GM19351 (cell line): Measurements from ENCODE around the gene STX3.
"Not testable (repeated sequence)": the region's sequence is repeated elsewhere in the genome, so short reads cannot be mapped to it uniquely, and the experiment has no call there.

Experiments used
- ATAC-seq: cut with Tn5 transposase; IDR thresholded peaks from one replicate; pipeline ENCODE4 v1.9.1; 2021; ENCODE audit warnings: mild to moderate bottlenecking, moderate library complexity; ENCODE audit not compliant: unreplicated experiment

Gene STX3

DNA sequence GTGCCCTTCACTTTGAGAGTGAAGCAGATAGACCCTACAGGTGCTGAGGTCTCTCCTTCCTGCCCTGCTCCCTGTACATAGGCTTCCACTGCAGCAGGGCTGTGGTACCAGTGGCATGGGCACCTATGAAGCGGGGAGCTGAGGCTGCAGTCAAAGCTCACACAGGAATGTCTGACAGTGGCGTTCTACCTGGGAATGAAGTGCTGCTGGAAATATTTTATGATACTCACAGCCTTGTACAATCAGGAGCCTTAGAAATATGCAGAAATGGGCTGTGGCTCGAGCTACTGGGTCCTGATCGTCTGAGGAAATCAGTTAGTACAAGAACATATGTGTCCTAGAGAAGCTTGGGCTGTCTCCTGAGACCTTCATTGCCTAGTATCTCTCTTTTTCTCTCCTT is 30.6 kb downstream of the STX3 start:
- no peak for ATAC-seq

DNA sequence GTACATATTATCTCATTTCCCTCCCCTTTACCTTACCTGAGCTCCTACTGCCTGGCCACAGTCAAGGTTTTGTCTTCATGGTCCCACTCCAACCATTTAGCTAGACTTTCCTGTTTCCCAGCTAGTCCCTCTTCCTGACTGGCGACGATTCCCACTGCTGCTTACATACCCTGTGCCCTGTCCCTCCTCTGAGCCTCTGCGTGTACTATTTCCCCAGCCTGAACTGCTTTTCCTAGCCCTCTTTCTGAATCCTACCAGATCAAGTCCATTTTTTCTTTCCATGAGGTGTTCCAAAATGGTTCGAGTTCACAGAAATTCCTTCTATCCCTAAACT is 32.0 kb downstream of the STX3 start:
- no peak for ATAC-seq

DNA sequence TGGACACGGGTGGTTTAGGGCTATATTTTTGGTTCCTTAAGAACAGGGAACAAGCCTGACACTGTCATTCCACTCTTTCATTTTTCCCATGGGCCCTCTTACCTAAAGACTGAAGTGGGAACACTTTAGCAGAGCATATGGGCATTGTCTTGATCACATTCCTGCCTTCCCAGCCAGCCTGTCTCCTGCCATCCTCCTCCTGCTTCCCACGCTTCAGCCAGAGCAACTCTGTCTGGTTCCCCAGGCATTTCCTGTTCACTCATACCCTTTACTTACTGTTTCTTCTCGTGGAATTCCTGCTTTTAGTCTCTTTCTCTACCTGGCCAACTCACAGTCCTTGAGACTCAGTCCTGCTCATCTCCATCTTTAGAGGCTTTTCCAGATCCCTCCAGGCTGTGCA is 32.6 kb downstream of the STX3 start:
- no peak for ATAC-seq

DNA sequence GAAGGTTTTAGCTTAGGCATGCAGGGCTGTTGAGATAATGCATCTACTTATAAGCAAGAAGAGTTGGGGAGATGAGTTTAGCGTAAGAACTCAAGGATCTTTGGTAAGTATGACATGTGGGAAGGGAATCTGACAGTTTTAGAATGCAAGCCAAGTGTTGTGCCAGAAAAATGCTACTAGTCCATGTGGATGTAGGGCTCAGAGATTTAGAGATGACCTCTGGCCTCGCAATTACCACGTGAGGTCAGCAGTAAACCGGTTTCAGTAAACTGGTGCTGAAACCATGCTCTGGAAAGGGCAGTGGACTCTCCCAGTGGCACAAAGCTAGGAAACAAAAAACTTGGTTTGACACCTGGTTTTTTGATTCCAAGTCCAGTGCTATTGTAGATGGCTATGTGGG is 36.5 kb downstream of the STX3 start:
- ATAC-seq: no peak

DNA sequence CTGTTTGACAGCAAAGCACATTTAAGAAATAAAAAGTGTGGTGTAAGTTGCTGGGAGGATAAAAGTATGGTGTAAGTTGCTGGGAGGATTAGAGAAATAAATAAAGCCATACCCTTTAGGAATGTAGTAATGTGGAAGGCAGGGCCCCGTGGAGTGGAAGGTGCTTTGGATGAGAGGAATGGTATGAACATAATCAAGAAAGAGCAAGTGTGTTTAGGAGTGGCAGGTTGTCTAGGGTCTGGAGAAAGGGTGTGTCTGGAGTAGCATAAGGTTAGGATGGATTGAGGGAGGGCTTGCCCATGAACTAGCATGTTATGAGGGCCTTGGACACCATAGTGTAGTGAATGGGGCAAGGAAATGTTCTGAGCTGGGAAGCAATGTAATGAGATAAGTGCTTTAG is 37.3 kb downstream of the STX3 start:
- ATAC-seq: no peak

DNA sequence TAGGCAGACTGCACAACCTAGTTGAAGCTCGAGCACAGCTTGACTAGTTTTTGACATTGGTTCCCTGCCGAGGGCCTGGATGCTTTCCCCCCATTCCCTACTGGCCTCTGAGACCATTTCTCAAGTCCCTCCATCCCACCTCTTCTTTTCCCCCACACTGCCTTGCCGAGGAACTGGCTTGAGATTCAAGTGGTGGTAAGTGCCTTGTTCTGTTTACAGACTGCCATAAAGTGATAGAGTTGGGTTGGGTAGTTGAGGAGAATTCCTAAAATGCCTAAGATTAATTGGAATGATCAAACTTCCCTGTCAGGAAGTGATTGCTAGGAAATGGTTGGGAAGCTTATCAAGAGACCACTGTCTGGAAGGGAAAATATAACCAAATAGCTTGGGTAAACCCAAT is 39.2 kb downstream of the STX3 start:
- ATAC-seq: no peak

DNA sequence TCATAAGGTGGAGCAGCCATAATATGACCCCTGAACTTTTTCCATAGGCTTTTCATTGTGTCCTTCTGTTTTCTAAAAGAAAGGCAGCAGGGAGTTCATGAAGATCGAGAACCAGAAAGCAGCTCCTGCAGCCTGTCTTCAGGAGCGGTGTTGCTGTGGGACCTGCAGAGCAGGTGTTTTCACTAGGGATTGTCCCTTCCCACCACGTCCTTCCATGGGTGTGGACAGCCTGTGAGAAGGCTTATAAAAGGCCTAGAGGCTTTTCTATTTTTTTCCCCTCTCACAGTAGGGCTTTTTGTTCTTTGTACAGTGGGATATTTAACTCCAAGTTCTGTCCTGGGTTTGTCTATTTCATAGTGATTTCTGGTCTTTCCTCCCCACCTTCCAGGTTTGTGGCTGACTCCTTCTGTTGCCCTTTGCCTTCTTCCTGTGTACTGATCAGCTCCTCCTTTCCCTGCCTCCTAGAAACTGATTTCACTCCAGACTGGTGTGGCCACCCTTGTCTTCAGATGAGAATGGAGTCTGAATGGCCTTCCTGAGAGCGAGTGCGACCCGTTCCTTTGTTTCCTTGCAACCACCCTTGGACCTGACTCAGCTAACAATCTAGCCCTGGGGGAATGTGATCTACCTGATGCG is 45.3 kb downstream of the STX3 start:
- no peak for ATAC-seq

DNA sequence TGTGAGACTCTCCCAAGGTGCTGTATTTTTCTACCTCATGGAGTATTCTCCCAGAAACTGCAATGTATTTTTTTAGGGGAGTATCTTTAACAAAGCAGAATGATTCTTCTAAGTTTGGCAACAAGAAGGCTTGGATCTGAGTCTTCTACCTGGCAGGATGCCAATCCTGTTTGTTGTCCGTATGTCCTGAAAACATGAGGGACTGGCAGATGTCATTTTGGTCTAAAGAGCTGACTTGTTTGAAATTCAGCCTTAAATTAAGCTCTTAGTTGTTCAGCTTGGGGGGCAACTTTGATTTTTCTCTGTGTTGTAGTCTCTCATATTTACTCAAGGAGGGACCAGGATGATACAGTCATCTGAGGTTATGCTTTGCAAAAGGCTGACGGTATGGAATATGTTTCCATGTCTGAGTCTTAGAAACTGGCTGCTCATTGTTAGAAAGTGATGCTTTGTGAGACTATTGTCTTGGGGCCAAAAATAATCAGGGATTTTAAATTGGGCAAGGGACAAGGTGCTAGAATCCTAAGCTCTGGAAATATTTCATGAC is 46.1 kb downstream of the STX3 start:
- no peak for ATAC-seq

DNA sequence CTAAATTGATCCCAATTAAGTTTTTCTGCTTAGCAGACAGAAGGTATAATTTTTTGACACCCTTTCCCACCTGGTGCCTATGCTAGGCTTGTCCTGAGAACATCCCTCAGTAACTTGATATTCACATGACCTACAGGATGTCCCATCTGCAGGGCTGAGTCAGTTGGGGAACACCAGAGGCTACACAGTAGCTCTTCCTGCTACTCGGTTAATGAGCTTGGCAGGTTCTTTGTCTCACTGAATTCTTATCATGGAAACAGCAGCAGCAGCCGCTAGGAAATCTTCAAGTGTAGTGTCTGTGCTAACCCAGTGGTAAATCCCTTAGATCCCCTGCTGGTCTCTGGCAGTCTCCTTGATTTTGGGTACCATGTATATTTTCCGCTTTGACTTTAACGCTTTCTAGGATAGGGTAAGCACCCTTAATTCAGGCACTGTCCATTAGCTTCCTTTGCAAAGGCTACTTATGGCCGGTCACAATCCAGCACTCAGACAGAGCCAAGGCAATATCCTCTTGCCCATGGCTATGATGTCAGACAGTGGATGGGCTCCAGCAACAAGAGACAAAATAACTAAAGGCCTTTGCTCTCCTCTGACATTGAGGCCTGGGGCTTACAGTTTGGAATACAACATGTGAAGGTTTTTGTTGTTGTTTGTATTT is 46.9 kb downstream of the STX3 start:
- ATAC-seq: no peak

DNA sequence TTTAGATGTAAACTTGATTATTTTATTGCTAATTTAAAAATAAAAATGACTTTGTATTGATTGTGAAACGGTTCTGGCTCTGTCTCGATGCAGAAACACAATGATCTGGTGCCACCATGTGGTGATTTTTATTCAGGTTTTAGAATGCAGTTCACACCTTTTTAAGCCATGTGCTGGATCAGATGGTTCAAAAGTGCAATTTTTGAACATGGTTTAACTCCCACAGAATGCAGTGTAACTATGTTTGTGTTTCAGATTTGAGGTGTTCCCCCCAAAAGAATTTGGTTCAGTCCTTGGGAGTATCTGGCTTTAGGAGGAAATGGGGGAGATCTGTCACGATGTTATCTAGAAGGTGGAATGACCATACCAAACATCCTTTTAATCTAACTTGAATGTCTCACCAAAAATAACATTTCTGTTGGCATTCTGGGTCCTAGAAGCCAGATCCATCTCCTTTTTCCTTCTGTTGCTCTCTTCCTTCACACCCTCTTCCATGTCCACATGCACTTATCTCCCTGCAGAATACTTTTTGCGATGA is 47.5 kb downstream of the STX3 start:
- no peak for ATAC-seq

DNA sequence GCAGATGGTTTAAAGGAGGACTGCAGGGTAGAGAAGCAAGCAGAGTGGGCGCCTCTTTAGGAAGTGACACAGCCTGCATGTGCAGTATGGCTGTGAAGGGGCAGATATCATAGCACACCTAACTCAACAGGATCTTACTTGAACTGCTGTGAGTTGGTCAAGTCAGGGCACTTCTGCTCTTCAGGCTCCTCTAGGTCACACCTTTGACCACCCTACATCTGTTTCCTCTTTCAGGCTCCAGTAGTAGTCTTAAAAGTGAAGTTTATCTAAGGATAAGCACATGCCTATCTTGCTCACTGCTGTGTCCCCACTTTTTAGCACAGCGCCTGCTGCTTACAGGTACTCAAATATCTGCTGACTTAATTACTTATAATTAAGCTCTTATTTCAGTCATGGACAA is 48.9 kb downstream of the STX3 start:
- ATAC-seq: no peak

DNA sequence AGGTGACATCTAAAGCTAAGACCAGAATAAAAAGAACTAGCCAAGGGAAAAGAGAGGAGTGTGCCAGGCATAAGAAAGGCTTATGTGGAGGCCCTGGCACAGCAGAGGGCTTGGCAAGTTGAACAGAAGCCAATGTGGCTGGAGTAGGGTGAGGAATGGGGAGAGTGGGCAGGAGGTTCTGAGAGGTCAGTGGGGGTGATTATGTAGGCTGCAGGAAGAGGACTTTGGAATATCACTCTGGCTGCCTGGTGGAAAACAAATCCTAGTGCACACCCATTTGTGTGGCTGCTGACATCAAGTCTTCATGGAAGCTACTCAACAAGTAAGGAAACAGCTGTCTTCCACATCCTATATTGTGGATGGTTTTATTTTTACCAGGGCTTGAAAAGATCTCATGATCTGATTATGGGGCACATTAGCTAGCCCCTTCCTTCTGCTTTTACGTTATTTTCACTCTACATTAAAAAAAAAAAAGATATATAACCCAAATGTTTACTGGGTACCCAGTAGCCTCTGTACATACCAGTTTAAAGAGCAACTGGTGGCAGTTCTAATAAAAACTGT is 52.0 kb downstream of the STX3 start:
- no peak for ATAC-seq

DNA sequence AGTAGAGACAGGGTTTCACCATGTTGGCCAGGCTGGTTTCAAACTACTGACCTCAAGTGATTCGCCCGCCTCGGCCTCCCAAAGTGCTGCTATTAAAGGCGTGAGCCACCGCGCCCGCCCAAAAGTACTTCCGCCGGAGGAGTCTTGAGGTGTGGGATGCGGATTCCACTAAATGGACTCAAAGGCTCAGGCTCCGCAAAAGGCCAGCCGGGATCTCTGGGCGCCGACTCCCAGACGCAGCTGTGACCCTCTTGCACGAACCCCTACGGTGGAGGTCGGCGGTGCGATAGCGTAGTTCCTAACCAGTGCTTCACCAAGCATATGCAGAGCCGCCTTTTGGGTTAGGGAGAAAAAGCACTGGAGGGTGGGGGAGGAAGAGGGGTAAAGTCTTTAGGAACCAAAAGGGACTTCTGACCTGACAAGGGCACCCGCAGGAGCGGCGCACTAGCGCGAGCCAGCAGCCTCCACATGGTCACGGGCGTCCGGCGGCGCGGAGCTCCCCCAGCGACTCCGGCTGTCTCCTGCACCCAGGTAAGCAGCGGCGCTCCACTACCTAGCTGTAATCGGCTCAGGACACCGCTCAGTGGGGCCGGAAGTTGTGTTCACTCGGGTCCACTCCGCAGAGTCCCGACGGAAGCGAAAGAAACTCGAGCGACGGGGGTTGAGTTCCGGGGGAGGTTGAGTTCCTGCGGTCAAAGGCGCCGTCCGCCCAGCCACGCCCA is 55.2 kb downstream of the STX3 start, which contains the start of gene MRPL16:
MRPL16 (minus strand) TSS at position 590 of the 722 bp plus-strand sequence; CDS start at position 470, 120 bp downstream.
- peak; percentile 95 for ATAC-seq

DNA sequence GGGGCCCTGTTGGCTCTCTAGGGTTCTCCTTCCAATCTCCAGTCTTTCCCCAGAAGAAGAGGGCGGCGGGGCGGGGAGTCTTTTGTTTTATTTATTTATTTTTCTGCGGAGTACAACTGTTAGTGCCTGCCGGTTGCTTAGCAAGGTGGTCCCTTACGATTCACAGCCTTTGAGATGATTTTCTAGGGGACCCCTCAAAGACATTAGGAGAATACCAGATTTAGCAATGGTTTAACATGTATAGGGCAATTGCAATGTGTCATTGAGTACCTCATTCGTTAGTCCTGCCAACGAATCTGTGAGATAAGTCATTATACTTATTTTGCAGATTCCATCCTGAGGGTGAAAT is 55.7 kb downstream of the STX3 start:
- ATAC-seq: peak; percentile 0

DNA sequence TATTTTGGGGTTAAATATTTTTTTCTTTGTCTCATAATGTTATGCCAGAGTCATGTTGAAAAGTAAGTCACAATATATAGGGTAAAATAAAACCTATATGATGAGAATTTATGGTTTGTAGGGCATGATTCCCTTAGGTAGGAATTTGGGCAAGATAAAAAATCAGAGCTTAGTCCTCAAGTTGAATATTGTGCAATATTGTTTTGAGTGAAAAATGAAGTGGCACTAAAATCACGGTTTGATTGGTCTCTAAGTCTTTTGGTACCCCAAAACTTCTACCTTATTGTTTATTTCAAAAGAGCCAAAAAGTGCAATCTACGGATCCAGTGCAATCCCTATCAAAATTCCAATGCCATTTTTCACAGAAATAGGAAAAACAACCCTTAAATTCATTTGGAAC is 57.0 kb downstream of the STX3 start:
- ATAC-seq: no peak

DNA sequence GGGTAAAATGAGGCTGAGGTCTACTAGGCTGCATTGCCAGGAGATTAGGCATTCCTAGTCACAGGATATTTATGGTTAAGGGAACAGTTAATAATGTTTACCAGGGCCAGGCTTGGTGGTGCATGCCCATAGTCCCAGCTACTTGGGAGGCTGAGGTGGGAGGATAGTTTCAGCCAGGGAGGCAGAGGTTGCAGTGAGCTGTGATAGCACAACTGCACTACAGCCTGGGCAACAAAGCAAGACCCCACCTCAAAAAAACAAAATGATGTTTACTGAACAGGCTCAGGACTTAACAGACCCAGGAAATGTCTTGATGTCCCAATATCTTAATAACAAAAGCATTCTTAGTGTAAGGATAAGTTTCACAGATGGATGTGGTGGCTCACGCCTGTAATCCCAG is 58.2 kb downstream of the STX3 start:
- no peak for ATAC-seq

DNA sequence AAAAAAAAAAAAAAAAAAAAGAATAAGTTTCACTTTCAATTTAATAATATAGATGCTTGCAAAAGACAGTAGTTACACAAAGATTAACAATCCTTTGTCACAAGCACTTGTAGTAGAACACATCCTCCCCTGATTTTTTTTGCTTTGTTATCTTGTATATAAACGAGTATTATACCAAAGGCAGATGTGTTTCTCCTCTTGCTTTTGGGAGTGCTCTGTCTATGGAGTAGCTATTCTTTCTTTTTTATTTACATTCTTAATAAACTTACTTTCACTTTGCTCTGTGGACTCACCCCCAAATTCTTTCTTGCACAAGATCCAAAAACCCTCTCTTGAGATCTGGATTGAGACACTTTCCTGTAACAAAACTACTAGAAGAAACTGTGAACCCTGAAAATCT is 58.8 kb downstream of the STX3 start:
- no peak for ATAC-seq

DNA sequence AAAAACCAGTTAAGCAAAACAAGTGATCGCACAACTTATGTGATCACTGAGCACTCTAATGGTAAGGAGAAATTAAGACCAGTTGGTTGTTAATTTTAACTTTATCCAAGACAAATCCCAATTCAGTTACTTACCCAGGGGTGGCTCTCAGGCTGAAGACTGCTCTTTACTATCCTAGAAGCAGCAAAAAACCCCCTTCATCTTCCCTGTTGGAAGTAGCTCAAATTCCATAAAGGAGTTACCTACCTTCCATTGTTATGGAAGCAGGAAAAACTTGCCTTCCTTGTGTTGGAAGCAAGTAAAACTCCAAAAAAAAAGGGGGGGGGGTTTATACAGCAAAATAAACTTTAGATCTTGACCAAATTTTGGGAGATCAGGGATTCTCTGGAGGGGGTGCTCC is 60.6 kb downstream of the STX3 start:
- no peak for ATAC-seq

DNA sequence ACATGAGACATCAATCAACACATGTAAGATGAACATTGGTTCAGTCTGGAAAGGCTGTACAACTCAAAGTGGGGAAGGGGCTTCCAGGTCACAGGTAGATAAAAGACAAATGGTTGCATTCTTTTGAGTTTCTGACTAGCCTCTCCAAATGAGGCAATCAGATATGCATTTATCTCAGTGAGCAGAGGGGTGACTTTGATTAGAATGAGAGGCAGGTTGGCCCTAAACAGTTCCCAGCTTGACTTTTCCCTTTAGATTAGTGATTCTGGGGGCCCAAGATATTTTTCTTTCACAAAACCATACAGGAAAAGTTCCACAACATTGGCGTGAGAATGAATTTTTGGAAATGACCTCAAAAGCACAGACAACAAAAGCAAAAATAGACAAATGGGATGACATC is 61.3 kb downstream of the STX3 start:
- ATAC-seq: not testable (repeated sequence)

DNA sequence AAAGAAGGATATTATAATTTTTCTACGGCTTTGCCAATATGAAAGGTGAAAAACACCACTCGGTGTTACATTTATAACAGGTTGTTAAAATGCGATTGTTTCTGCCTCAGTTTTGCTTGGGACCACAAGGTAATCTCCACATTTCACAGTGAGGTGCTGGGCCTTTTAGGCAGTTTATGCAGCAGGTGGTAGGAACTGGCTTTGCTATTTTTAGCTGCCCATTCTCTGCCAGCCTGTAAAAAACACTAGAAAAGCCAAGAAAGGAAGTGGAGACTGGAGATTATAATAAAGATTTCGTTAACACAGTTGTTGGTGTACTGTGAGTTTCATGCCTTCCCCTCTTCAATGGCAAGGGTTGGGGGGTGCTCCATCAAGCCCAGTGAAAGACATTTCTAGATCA is 63.4 kb downstream of the STX3 start:
- no peak for ATAC-seq

DNA sequence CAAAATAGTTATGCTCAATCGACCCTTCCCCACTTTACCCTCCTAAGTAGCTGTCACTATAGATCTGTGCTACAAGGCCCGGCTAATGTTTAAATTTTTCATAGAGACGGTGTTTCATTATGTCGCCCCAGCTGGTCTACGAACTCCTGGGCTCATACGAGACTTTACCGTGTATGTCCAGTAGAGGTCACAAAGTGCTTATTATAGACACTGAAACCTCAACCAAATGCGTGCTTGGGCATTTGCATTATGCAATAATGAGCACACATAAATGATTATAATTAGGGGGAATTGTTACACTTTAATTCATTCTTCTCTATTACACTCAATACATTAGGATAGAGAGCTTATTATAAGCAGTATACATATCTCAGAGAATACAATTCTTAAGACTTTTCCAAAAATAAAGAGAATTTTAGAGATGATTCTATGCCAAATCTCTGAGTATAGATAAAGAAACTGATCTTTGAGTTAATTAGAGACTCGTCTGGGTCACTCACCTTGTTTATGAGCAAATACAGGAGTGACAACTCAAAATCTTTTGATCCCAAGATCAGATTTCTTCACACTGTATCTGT is 67.9 kb downstream of the STX3 start:
- ATAC-seq: peak; percentile 98
